ENCODE results near the gene ARMC3.

The ARMC3 gene

GRCh38 chr10:23035569-23035968, 107.7 kb downstream of the ARMC3 start (continued):
- TF ChIP-seq PATZ1 (CRISPR knock-in tag; IDR thresholded peaks at IDR 0.05; ENCODE audit: borderline replicate concordance) (no peak), ZNF565 (CRISPR knock-in tag; conservative IDR thresholded peaks at IDR 0.05; ENCODE audit: low read depth) (no peak)

GRCh38 chr10:23037152-23037551, 109.3 kb downstream of the ARMC3 start:
- no peak for ATAC-seq
- no peak for TF ChIP-seq ZNF8 (CRISPR knock-in tag; IDR thresholded peaks at IDR 0.05)

DNA sequence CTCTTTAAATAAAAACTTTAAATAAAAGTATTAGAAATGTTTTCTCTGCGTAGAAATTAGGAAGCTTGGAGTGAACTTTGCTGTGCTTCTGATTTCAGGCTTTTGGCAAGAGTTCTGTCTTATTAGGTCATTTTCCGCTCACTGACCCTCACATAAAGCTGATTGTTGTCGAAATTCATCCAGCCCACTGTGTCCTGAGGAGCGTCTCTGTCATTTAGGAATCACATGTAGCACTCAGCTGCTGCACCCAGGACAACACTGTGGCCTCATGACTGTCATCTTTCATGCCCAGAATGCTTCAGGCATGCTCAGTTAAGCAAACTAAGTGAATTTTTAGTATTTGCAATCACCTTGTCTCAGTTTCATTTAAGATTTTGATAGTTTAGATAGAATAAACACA, 109.7 kb downstream of the ARMC3 start:
- ATAC-seq: no peak
- no peak for TF ChIP-seq ISL1 (CRISPR knock-in tag; IDR thresholded peaks at IDR 0.05)
- TF ChIP-seq ZNF565 (CRISPR knock-in tag; conservative IDR thresholded peaks at IDR 0.05; ENCODE audit: low read depth): no peak
- no peak for TF ChIP-seq ZNF70 (CRISPR knock-in tag; IDR thresholded peaks at IDR 0.05)
- no peak for TF ChIP-seq ZNF8 (CRISPR knock-in tag; IDR thresholded peaks at IDR 0.05)

DNA sequence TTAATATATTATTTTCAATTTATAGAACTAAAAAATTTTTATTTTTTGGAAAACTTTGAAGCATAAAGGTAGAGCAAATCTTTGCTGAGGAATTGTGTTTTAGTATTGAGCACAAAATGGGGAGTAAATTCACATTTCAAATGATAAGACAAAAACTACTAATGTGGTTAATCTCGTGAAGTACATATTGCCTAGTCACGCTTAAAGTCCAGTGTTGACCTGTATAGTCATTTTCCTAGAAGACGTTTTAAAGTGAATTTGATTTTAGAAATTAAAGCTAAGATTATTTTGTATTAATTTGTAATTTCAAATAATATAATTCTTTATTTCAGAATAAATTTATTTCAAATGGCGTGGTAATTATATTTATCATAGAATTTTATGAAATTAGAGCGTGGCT, 110.3 kb downstream of the ARMC3 start:
- no peak for ATAC-seq
- TF ChIP-seq ZC3H10 (CRISPR knock-in tag; IDR thresholded peaks at IDR 0.05): no peak
- no peak for TF ChIP-seq ZNF565 (CRISPR knock-in tag; conservative IDR thresholded peaks at IDR 0.05; ENCODE audit: low read depth)
- no peak for TF ChIP-seq RARB (CRISPR knock-in tag; IDR thresholded peaks at IDR 0.05)
- no peak for TF ChIP-seq TCF4 (CRISPR knock-in tag; IDR thresholded peaks at IDR 0.05; ENCODE audit: borderline replicate concordance)
- no peak for TF ChIP-seq TOX (CRISPR knock-in tag; IDR thresholded peaks at IDR 0.05; ENCODE audit: borderline replicate concordance)
- TF ChIP-seq CSDC2 (CRISPR knock-in tag; IDR thresholded peaks at IDR 0.05): no peak
- no peak for TF ChIP-seq SNAI2 (CRISPR knock-in tag; IDR thresholded peaks at IDR 0.05)
- TF ChIP-seq ZFP30 (CRISPR knock-in tag; IDR thresholded peaks at IDR 0.05): no peak
- TF ChIP-seq ZFP3 (CRISPR knock-in tag; IDR thresholded peaks at IDR 0.05): no peak
- TF ChIP-seq ZNF8 (CRISPR knock-in tag; IDR thresholded peaks at IDR 0.05): no peak
- TF ChIP-seq ZNF70 (CRISPR knock-in tag; IDR thresholded peaks at IDR 0.05): no peak
- no peak for TF ChIP-seq ISL1 (CRISPR knock-in tag; IDR thresholded peaks at IDR 0.05)

DNA sequence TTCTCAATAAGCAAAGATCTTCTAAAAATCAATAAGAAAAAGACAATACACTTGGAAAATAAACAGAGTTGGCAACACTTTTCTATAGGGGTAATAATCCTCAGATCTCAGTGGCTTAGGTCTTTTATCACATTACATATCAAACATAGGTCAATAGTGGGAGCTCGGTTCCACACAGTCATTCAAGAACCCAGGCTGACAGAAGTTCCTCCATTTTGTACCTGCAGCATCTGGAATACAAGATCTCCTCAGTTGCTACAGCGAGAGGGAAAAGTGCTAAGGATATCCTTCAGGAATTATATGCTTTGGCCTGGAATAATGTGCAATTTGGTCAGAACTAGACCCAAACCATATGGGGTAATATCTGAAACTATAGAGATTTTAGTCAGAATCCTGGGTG, 112.1 kb downstream of the ARMC3 start:
- ATAC-seq: no peak
- TF ChIP-seq TSHZ2 (CRISPR knock-in tag; IDR thresholded peaks at IDR 0.05): no peak
- no peak for TF ChIP-seq ZC3H10 (CRISPR knock-in tag; IDR thresholded peaks at IDR 0.05)

DNA sequence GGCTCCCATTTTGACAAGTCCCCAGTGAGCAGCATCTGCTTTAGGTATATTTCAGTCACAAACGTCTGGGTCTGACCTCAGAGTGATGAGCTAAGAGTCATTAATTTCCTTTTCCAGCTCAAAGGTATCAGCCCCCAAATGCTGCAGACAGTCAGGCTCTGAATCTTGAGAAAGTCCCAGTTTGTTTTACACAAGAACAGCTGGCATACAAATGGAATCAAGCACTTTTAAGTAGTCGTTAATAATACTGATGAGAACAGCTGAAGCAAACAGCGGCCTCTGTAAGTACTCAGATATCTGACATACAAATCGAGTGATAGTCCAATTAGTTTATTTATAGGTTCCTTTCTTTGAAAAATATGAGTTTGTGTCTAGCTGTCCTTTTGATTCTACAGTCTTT, 118.2 kb downstream of the ARMC3 start:
- 0 out of 2 replicates have a peak, but pooled peaks have one; percentile 20 for TF ChIP-seq SNAI2 (CRISPR knock-in tag; IDR thresholded peaks at IDR 0.05)
- 0 out of 2 replicates have a peak, but pooled peaks have one; percentile 20 for TF ChIP-seq TCF4 (CRISPR knock-in tag; IDR thresholded peaks at IDR 0.05; ENCODE audit: borderline replicate concordance)
- no peak for TF ChIP-seq GLIS3 (CRISPR knock-in tag; IDR thresholded peaks at IDR 0.05)
- peak; percentile 55 for TF ChIP-seq ISL1 (CRISPR knock-in tag; IDR thresholded peaks at IDR 0.05)
- no peak for TF ChIP-seq BACH2 (CRISPR knock-in tag; IDR thresholded peaks at IDR 0.05; ENCODE audit: borderline replicate concordance)
- no peak for TF ChIP-seq ZFP30 (CRISPR knock-in tag; IDR thresholded peaks at IDR 0.05)
- no peak for ATAC-seq

DNA sequence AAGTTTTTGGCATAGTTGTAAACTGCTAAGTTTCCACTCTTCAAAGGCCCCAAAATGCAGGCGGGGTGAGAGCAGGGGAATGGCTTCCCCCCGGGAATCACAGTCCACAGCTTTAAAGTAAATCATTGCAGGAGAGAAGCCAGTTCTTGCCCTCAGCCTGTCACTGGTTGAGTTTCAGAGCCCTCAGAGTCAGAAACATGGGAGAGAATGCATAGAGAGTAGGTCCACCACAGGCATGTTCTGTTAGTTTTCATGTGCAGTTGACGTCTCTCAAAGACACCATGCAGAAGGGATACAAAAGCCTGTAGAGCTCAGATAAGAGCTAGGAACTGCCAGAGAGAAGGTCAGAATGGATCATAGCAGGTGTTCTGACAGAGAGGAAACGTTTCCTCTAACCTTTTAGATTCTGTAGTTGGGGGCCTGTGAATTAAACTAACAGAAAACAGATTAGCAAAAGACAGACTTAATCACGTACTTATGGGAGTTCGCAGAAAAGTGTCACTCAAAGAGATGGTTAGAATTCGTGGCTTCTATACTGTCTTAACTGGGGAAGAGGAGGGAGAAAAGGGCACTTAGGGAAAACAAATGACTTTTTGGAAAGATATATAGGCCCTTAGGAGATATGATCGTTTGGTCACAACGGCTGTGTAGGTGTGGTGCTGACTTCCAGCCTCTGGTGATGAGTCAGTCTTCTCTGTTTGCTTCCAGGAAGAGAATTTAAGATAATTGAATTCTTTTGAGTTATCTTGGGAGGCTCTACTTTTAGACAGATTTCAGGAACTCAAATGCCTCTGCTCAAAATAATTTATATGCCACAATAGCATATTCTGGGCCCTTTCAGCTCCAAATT, 119.6 kb downstream of the ARMC3 start:
- TF ChIP-seq ZFP3 (CRISPR knock-in tag; IDR thresholded peaks at IDR 0.05): no peak
- TF ChIP-seq CREB5 (CRISPR knock-in tag; IDR thresholded peaks at IDR 0.05; ENCODE audit: low read depth): no peak
- TF ChIP-seq ISL1 (CRISPR knock-in tag; IDR thresholded peaks at IDR 0.05): peak; percentile 61
- no peak for TF ChIP-seq TCF4 (CRISPR knock-in tag; IDR thresholded peaks at IDR 0.05; ENCODE audit: borderline replicate concordance)
- no peak for TF ChIP-seq ZFP30 (CRISPR knock-in tag; IDR thresholded peaks at IDR 0.05)
- TF ChIP-seq PATZ1 (CRISPR knock-in tag; IDR thresholded peaks at IDR 0.05; ENCODE audit: borderline replicate concordance): 0 out of 2 replicates have a peak, but pooled peaks have one; percentile 26
- ATAC-seq: peak; percentile 33; the same call in 1 of the 3 replicates
